HCT116 (cell line): ENCODE measurements around the gene PNRC1. TPM values are rescaled to one million over a fixed set of nuclear protein-coding genes. Genes with fewer than 3 reads are reported as not detected.

Source experiments
- ATAC-seq: fragments of 200-7000 bp; cut with Tn5 transposase; 2 replicates; pipeline ENCODE4 v1.9.1; 2020; ENCODE audit warnings: mild to moderate bottlenecking, moderate library complexity
- BruUV-seq: library from RNA; stranded (reverse); fragments of 400-500 nt; replicated peaks from 2 replicates; lab custom pipeline; 2021; lab: Mats Ljungman, UMichigan
- CTCF ChIA-PET: fragments of 300-600 bp; sonication (Branson Sonifier 250); formaldehyde crosslinking; loops from one replicate; lab custom pipeline; 2021; ENCODE audit warnings: antibody characterized with exemption; lab: Charles Lee
- POLR2A ChIA-PET: fragments of 300-600, 350-600 bp; sonication (Branson Sonifier 250); formaldehyde crosslinking; loops from one replicate; lab custom pipeline; 2021; ENCODE audit warnings: antibody characterized with exemption; lab: Charles Lee
- RAD21 ChIA-PET, 2 experiments: fragments of 300-600 bp; sonication (Branson Sonifier 250); formaldehyde crosslinking; loops; one replicate each; lab custom pipeline; 2023; ENCODE audit warnings: low total read pairs in 2 of 2; ENCODE audit not compliant: uncharacterized antibody in 2 of 2, unreplicated experiment in 2 of 2, low non-redundant PET in 1 of 2; lab: Charles Lee
- DNase-seq: peaks from one replicate; pipeline ENCODE4 v3.0.0-alpha.2; 2010; ENCODE audit warnings: low read depth, low spot score
- H2AFZ ChIP-seq: fragments of 200-600 bp; shearing (Covaris generic), sonication (generic); 2 replicates; pipeline ENCODE4 v1.6.1; 2017; ENCODE audit warnings: low read depth, mixed run types, mixed read lengths, antibody characterized with exemption, low read length; ENCODE audit not compliant: poor library complexity, severe bottlenecking
- H3K27ac ChIP-seq: 2 replicates; pipeline ENCODE4 v1.5.1; 2012; ENCODE audit warnings: low read depth, low read length
- H3K27me3 ChIP-seq: fragments of 200-600 bp; sonication (generic); 2 replicates; pipeline ENCODE4 v1.6.1; 2016; ENCODE audit warnings: mixed run types, low read length, mixed read lengths; ENCODE audit not compliant: insufficient read depth
- H3K36me3 ChIP-seq, 2 experiments: fragments of 200-500 bp in 1 of 2; fragments of 200-600 bp in 1 of 2; sonication (Bioruptor generic) in 1 of 2; sonication (generic) in 1 of 2; 2 replicates each; pipeline versions ENCODE4 v1.5.1 to v1.6.1; 2014 to 2016; ENCODE audit warnings: low read length in 2 of 2, inconsistent platforms in 1 of 2, mixed read lengths in 1 of 2, mixed run types in 1 of 2; ENCODE audit not compliant: insufficient read depth in 2 of 2, control insufficient read depth in 1 of 2
- H3K4me1 ChIP-seq, 2 experiments: fragments of 200-600 bp in 1 of 2; sonication (generic) in 1 of 2; 2 replicates each; pipeline versions ENCODE4 v1.5.1 to v1.6.1; 2012 to 2017; ENCODE audit warnings: low read length in 2 of 2, inconsistent platforms in 1 of 2, mild to moderate bottlenecking in 1 of 2, mixed read lengths in 1 of 2, mixed run types in 1 of 2, moderate library complexity in 1 of 2; ENCODE audit not compliant: insufficient read depth in 2 of 2, control insufficient read depth in 1 of 2
- H3K4me2 ChIP-seq: fragments of 200-600 bp; sonication (generic); 2 replicates; pipeline ENCODE4 v1.6.1; 2017; ENCODE audit warnings: mixed run types, low read length, mixed read lengths
- H3K4me3 ChIP-seq, 2 experiments: fragments of 200-600 bp in 1 of 2; sonication (generic) in 1 of 2; replicated peaks in 1 of 2; 2 replicates each; pipeline ENCODE4 v1.5.1; 2011 to 2016; ENCODE audit warnings: low read length in 2 of 2, control low read depth in 1 of 2, low read depth in 1 of 2, mild to moderate bottlenecking in 1 of 2, mixed read lengths in 1 of 2, mixed run types in 1 of 2
- H3K79me2 ChIP-seq: fragments of 200-600 bp; sonication (generic); 2 replicates; pipeline ENCODE4 v1.6.1; 2017; ENCODE audit warnings: mild to moderate bottlenecking, mixed run types, low read length, moderate library complexity, mixed read lengths; ENCODE audit not compliant: insufficient read depth
- H3K9ac ChIP-seq: fragments of 200-600 bp; sonication (generic); 2 replicates; pipeline ENCODE4 v1.6.1; 2016; ENCODE audit warnings: low read length, mixed read lengths
- H3K9me2 ChIP-seq: fragments of 200-600 bp; sonication (generic), shearing (Covaris generic); 2 replicates; pipeline ENCODE4 v1.6.1; 2017; ENCODE audit warnings: mixed run types, mild to moderate bottlenecking, moderate library complexity; ENCODE audit not compliant: insufficient read depth
- H3K9me3 ChIP-seq, 2 experiments: fragments of 200-500 bp in 1 of 2; fragments of 200-600 bp in 1 of 2; sonication (Bioruptor generic) in 1 of 2; sonication (generic) in 1 of 2; 2 replicates each; pipeline ENCODE4 v1.6.1; 2014 to 2017; ENCODE audit warnings: low read length in 2 of 2, mixed read lengths in 2 of 2, inconsistent platforms in 1 of 2, low read depth in 1 of 2, mild to moderate bottlenecking in 1 of 2, mixed run types in 1 of 2, moderate library complexity in 1 of 2; ENCODE audit not compliant: control insufficient read depth in 1 of 2, insufficient read depth in 1 of 2
- H4K20me1 ChIP-seq: fragments of 200-600 bp; sonication (generic), shearing (Covaris generic); 2 replicates; pipeline ENCODE4 v1.6.1; 2017; ENCODE audit warnings: mixed run types, mild to moderate bottlenecking, moderate library complexity; ENCODE audit not compliant: insufficient read depth
- ATF3 ChIP-seq: IDR thresholded peaks from 2 replicates; pipeline ENCODE4 v1.6.1; 2012
- EGR1 ChIP-seq: IDR thresholded peaks from 2 replicates; pipeline ENCODE4 v1.6.1; 2012; ENCODE audit warnings: low read depth
- FOSL1 ChIP-seq: IDR thresholded peaks from 2 replicates; pipeline ENCODE4 v1.6.1; 2012; ENCODE audit warnings: low read depth
- RAD21 ChIP-seq: IDR thresholded peaks from 2 replicates; pipeline ENCODE4 v1.6.1; 2012; ENCODE audit warnings: low read depth, mild to moderate bottlenecking
- SIN3A ChIP-seq: IDR thresholded peaks from 2 replicates; pipeline ENCODE4 v1.6.1; 2012; ENCODE audit warnings: low read depth
- SP1 ChIP-seq: IDR thresholded peaks from 2 replicates; pipeline ENCODE4 v1.6.1; 2012; ENCODE audit warnings: low read depth
- ZBTB33 ChIP-seq: IDR thresholded peaks from 2 replicates; pipeline ENCODE4 v1.6.1; 2011; ENCODE audit warnings: mild to moderate bottlenecking, low read length, moderate library complexity; ENCODE audit not compliant: insufficient replicate concordance; ENCODE audit errors: extremely low read depth
- ZNF274 ChIP-seq: fragments of 200-500 bp; sonication (Bioruptor generic); IDR thresholded peaks from 2 replicates; pipeline ENCODE4 v1.6.1; 2014; ENCODE audit warnings: mild to moderate bottlenecking, low read depth, low read length, inconsistent platforms
- intact Hi-C: fragments of 100-400 bp; cut with micrococcal nuclease; formaldehyde crosslinking; loops from 2 replicates; pipeline ENCODE4 v1.10.0; 2022
- total RNA-seq: library from RNA; stranded (reverse); gene quantifications from one replicate; pipeline ENCODE4 v1.2.1, GENCODE V29; 2021; ENCODE audit not compliant: unreplicated experiment

PNRC1 gene
- total RNA-seq, 1 experiment from 2014 or later, result 66.8 TPM

GRCh38 chr6:89134723-89135122 is 54.2 kb downstream of the PNRC1 start:
- Histone ChIP-seq H2AFZ (no peak overlapping the region), H3K27ac (no peak overlapping the region), H4K20me1 (no peaks in the 10 kb centered on the region), H3K4me1 (peaks cover 3 to 9% of the 10 kb centered on the region in 2 experiments; a peak in 2 of 4 replicates), H3K27me3 (no peaks in the 10 kb centered on the region), H3K4me2 (no peak overlapping the region), H3K9ac (no peak overlapping the region), H3K79me2 (no peaks in the 10 kb centered on the region), H3K9me2 (no peaks in the 10 kb centered on the region), H3K4me3 (no peak overlapping the region), H3K36me3 (no peaks in the 10 kb centered on the region), H3K9me3 (no peaks in the 10 kb centered on the region)
- intact Hi-C loops, result no loop called here
- ATAC-seq (no peak), DNase-seq (no peak)
- TF ChIP-seq EGR1 (no peak), SP1 (no peak), ZNF274 (no peak), ZBTB33 (no peak), RAD21 (no peak), SIN3A (no peak), FOSL1 (no peak), ATF3 (no peak)
- ChIA-PET POLR2A (no interaction called here), RAD21 (no interaction called here), CTCF (no interaction called here)
- BruUV-seq, result no TSS peak

Other genes with a start within 250 kb of the PNRC1 start
- gene RNGTT, start 117.1 kb upstream of the PNRC1 start, total RNA-seq, result 23.0 TPM
- gene SRSF12, start 37.3 kb downstream of the PNRC1 start, total RNA-seq, result not detected
- 29.2 TPM for gene PM20D2, start 65.3 kb downstream of the PNRC1 start, total RNA-seq
- not detected for gene GABRR1, start 136.6 kb downstream of the PNRC1 start, total RNA-seq
- gene GABRR2, start 234.5 kb downstream of the PNRC1 start, total RNA-seq, result 0.57 TPM